Esophagus muscularis mucosa (tissue), 3 donors: ENCODE data around the gene TMEM238.

ENCODE experiments used
- POLR2A ChIP-seq: fragments of 450-650 bp; IDR thresholded peaks from one replicate; pipeline ENCODE4 v1.6.1; 2017; ENCODE audit warnings: antibody characterized with exemption, moderate library complexity, mild to moderate bottlenecking, low read depth
- POLR2AphosphoS5 ChIP-seq, 2 donors: sonication (generic); formaldehyde crosslinking; IDR thresholded peaks; one replicate each; pipeline ENCODE4 v1.6.1; 2017; ENCODE audit warnings: antibody characterized with exemption in 2 of 2
- TF ChIP-seq, protein P1 (sequence below), 3 experiments: fragments of 200-600 bp in 2 of 3; fragments of 450-650 bp in 1 of 3; sonication (generic) in 2 of 3; IDR thresholded peaks; one replicate each; pipeline ENCODE4 v1.5.1; 2017 to 2019; ENCODE audit warnings: antibody characterized with exemption in 3 of 3, mild to moderate bottlenecking in 2 of 3, moderate library complexity in 1 of 3

DNA sequence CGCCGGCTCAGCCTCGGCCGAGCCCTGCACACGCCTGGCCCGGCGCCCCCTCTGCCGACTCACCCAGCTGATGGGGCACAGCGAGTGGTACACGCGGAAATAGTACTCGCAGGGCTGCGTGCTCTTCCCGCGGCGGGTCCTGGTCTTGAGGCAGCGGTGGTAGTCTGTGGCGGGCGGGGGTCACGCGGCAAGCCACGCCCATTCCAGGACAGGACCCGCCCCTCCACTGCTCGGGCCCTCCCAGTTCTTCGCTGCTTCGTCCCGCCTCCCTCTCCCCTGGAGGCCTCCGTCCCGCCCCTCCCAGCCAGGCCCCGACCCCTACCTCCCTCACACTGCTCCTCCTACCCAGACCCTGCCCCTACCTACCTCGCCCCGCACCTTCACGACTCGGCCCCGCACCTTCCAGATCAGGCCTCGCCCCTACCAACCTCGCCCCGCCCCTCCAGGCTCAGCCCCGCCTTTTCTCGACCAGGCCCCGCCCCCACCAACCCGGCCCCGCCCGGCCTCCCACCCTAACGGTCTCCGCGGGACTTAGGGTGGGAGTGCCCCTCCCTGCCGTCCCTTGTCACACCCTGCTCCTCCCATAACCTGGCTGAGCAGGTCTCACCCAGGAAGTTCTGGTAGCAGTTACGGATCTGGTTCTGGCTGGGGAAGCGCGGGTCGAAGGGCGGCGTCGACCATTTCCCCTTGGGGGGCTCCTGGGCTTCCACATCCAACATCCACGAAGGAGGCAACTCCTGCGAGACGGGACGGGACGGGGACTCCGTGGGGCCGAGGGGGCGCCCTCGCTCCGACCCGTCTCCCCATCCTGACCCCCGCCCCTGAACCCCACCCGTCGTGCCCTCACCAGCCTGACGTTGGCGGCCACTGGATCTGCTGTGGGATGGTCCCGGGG, 30.0 kb downstream of the TMEM238 start:
- TF ChIP-seq, protein P1, sequence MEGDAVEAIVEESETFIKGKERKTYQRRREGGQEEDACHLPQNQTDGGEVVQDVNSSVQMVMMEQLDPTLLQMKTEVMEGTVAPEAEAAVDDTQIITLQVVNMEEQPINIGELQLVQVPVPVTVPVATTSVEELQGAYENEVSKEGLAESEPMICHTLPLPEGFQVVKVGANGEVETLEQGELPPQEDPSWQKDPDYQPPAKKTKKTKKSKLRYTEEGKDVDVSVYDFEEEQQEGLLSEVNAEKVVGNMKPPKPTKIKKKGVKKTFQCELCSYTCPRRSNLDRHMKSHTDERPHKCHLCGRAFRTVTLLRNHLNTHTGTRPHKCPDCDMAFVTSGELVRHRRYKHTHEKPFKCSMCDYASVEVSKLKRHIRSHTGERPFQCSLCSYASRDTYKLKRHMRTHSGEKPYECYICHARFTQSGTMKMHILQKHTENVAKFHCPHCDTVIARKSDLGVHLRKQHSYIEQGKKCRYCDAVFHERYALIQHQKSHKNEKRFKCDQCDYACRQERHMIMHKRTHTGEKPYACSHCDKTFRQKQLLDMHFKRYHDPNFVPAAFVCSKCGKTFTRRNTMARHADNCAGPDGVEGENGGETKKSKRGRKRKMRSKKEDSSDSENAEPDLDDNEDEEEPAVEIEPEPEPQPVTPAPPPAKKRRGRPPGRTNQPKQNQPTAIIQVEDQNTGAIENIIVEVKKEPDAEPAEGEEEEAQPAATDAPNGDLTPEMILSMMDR (IDR thresholded peaks at IDR 0.05) = no peak
- TF ChIP-seq POLR2AphosphoS5 (IDR thresholded peaks at IDR 0.05) (no peak), POLR2A (no peak)
